DMS53 (cell line): ENCODE data around the gene METTL27.
A peak's percentile ranks its signal among the peaks of the same experiment; 100 is the strongest.
"Not testable (repeated sequence)": the region's sequence is repeated elsewhere in the genome, so short reads cannot be mapped to it uniquely, and the experiment has no call there.

Experiments
- DNase-seq: peaks from one replicate; lab custom pipeline; 2025; lab: John Stamatoyannopoulos, UW

The METTL27 gene

DNA sequence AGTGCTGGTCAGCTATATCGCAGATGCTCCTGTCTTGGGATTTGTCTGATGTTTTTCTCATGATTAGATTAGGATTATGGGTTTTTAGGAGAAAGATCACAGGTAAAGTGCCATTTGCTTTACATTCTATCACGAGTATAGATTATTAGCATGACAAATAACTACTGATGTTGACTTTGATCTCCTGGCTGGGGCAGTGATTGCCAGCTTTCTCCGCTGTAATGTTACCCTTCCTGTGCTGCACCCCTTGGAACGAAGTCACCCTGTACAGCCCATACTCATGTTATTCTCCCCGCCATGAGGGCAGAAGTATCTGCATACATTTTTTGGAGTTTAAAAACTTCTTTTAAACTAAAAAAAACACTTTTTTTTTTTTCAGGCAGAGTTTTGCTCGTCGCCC is 22.3 kb downstream of the METTL27 start:
- DNase-seq: no peak

GRCh38 chr7:73817121-73817520 is 25.2 kb downstream of the METTL27 start:
- DNase-seq: no peak

GRCh38 chr7:73815436-73815835 is 26.9 kb downstream of the METTL27 start:
- no peak for DNase-seq

- DNase-seq: no peak
Observed at GRCh38 chr7:73812996-73813395, 29.3 kb downstream of the METTL27 start.

DNA sequence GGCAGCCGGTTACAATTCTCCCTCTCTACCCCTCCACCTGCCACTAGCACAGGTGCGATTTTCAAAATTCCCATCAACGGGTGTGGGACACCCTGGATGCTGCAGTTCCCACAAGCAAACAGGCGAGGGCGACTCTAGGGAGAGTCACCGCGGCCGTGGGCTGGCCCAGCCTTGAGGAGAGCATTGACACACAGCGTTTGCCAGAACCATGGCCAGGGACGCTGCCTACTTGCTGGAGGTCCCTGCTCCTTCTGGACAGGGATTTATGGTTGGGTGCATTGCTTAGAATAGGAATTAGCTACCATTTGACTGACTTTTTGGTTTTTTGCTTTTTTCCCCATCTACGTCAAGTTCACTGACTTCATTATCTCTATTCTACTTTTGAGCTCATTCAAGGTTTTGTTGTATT is 30.6 kb downstream of the METTL27 start:
- peak; percentile 94 for DNase-seq

DNA sequence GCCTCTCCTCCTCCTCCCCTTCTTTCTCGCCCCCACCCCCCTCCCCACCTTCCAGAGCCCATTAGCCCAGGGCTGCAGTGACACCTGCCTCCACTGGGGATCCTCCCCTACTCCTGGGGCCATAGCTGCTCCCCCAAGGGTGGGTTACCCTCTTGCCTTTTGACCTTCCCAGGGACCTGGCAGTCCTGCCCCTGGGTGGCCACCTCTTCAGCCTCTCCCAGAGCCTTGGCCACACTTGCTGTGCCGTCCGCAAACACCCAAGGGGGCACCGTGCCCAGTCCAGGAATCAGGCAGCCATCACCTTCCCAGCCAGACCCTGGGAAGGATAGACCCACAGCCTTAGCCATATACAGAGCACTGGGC is 31.3 kb downstream of the METTL27 start:
- DNase-seq: no peak

DNA sequence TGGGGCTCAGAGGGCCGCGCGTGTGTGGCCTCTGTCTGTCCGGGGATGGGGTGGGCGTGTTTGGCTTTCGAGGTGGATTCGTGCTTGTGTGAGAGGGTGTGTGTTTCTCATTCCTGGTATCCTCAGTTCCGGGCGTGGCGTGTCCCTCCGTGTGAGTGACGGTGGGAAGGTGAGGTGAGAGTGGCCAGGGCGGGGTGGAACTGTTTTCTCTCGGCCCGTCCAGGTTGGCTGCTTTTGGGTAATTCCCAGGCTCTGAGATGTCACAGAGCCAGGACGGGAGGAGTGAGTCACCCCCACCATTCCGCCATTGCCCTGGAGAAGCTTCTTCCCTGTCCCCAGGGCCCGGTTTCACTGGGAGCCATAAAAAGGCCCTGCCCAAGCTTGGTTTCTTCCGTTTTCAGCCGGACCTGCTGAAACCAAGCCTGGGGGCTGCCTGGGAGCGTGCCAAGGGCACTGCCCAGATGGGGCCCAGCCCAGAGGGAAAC is 32.8 kb downstream of the METTL27 start:
- DNase-seq: no peak

GRCh38 chr7:73802459-73802858 is 39.9 kb downstream of the METTL27 start:
- DNase-seq: no peak

DNA sequence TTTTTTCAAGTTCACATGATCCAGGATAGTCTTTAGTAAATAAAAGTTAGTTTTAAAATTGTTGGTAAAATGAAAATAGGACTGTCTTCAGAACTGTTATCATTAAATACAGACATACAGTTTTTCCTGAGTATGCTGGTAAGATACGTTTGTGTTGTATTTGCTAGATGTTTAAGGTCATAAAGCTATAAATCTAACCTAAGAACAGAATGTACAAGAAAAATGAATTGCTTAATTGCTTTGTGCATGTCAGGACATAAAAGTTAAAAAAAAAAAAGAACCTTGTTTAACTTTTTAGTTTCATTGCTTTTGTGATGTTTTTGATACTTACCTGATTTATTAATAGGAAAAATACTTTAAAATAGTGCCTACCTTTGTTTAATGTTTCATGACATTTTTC is 40.7 kb downstream of the METTL27 start:
- no peak for DNase-seq

GRCh38 chr7:73799282-73800141 is 42.8 kb downstream of the METTL27 start:
- DNase-seq: peak; percentile 75

DNA sequence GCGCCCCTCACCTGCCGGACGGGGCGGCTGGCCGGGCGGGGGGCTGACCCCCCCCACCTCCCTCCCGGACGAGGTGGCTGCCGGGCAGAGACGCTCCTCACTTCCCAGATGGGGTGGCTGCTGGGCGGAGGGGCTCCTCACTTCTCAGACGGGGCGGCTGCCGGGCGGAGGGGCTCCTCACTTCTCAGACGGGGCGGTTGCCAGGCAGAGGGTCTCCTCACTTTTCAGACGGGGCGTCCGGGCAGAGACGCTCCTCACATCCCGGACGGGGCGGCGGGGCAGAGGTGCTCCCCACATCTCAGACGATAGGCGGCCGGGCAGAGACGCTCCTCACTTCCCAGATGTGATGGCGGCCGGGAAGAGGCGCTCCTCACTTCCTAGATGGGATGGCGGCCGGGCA is 45.1 kb downstream of the METTL27 start:
- DNase-seq: not testable (repeated sequence)

DNA sequence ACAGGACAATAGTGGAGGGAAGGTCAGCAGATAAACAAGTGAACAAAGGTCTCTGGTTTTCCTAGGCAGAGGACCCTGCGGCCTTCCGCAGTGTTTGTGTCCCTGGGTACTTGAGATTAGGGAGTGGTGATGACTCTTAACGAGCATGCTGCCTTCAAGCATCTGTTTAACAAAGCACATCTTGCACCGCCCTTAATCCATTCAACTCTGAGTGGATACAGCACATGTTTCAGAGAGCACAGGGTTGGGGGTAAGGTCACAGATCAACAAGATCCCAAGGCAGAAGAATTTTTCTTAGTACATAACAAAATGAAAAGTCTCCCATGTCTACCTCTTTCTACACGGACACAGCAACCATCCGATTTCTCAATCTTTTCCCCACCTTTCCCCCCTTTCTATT is 45.7 kb downstream of the METTL27 start:
- not testable (repeated sequence) for DNase-seq

GRCh38 chr7:73795188-73795587 is 47.1 kb downstream of the METTL27 start:
- not testable (repeated sequence) for DNase-seq

DNA sequence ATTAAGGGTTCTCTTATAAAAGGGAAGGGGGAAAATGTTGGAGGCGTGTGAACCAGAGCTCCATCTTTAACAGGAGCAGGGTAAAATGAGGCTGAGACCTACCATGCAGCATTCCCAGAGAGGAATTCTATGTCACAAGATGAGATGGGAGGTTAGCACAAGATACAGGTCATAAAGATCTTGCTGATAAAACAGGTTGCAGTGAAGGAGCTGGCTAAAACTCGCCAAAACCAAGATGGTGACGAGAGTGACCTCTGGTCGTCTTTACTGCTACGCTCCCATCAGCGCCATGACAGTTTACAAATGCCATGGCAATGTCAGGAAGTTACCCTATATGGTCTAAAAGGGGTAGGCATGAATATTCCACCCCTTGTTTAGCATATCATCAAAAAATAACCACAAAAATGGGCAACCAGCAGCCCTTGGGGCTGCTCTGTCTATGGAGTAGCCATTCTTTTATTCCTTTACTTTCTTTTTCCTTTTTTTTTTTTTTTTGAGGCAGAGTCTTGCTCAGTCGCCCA is 51.1 kb downstream of the METTL27 start:
- not testable (repeated sequence) for DNase-seq

DNA sequence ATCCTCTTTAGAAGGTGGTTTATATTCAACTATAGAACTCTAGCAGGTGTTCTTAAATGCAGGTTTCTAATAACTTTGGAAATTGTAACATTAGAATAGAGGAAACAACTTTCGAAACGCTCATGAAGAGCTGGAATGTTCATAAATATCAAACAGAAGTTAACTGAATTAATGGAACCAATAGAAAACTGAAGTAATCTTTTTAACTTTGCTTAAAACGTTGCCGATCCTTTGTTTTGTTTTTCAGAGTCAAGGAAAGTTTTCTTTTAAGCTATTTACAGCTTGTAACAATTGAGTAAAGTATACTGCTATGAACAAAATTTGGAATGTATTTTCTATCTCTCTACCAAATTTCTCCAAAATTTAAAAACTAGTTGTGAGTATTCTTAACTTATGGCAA is 53.3 kb downstream of the METTL27 start:
- no peak for DNase-seq

DNA sequence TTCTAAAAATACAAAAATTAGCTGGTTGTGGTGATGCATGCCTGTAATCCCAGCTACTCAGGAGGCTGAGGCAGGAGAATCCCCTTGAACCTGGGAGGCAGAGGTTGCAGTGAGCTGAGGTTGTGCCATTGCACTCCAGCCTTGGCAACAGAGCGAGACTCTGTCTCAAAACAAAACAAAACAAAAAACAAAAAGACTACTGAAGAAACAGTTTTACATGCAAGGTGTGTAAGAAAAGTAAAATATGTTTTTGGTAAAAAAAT is 54.6 kb downstream of the METTL27 start:
- not testable (repeated sequence) for DNase-seq

DNA sequence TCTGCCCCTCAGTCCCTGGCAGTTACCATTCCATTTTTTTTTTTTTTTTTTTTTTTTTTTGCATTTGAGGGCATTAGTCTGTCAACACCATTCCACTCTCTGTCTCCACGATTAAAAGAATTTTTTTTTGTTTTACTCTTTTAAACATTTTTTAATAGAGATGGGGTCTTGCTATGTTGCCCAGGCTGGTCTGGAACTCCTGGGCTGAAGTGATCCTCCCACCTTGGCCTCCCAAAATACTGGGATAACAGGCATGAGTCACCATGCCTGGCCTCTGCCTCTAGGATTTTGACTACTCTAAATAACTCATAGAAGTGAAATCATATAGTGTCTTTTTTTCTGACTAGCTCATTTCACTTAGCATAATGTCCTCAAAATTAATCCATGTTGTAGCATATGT is 55.7 kb downstream of the METTL27 start:
- DNase-seq: no peak
